Measurements from ENCODE around the gene DUSP18. TPM values are rescaled to one million over a fixed set of nuclear protein-coding genes. Genes with fewer than 3 reads are reported as not detected.
"Not testable (repeated sequence)": the region's sequence is repeated elsewhere in the genome, so short reads cannot be mapped to it uniquely, and the experiment has no call there.

The DUSP18 gene
- total RNA-seq, 1 experiment from 2014 or later: 7.9 TPM

- DNase-seq (ENCODE audit: low read depth): not testable (repeated sequence)
Observed at GRCh38 chr22:30679895-30680690, 12.4 kb upstream of the DUSP18 start.

- not testable (repeated sequence) for DNase-seq (ENCODE audit: low read depth)
Observed at GRCh38 chr22:30676565-30676964, 8.9 kb upstream of the DUSP18 start.

GRCh38 chr22:30675436-30675835 lies 7.8 kb upstream of the DUSP18 start:
- no peak for DNase-seq (ENCODE audit: low read depth)

GRCh38 chr22:30674482-30674881 lies 6.8 kb upstream of the DUSP18 start:
- DNase-seq (ENCODE audit: low read depth): no peak

- DNase-seq (ENCODE audit: low read depth): no peak
Observed at GRCh38 chr22:30673136-30673535, 5.5 kb upstream of the DUSP18 start.

GRCh38 chr22:30671071-30671470 lies 3.4 kb upstream of the DUSP18 start:
- DNase-seq (ENCODE audit: low read depth): no peak

GRCh38 chr22:30668386-30668710 lies 673 bp upstream of the DUSP18 start:
- DNase-seq (ENCODE audit: low read depth): no peak

- DNase-seq (ENCODE audit: low read depth): no peak
Observed at GRCh38 chr22:30667107-30667493, 575 bp downstream of the DUSP18 start.

GRCh38 chr22:30665786-30666185 lies 1.9 kb downstream of the DUSP18 start:
- DNase-seq (ENCODE audit: low read depth): no peak

- DNase-seq (ENCODE audit: low read depth): no peak
Observed at GRCh38 chr22:30665266-30665665, 2.4 kb downstream of the DUSP18 start.

- DNase-seq (ENCODE audit: low read depth): no peak
Observed at GRCh38 chr22:30664798-30665197, 2.9 kb downstream of the DUSP18 start.

- DNase-seq (ENCODE audit: low read depth): no peak
Observed at GRCh38 chr22:30662040-30662439, 5.6 kb downstream of the DUSP18 start.

- no peak for DNase-seq (ENCODE audit: low read depth)
Observed at GRCh38 chr22:30655532-30655931, 12.1 kb downstream of the DUSP18 start.

GRCh38 chr22:30654361-30654760 lies 13.3 kb downstream of the DUSP18 start:
- no peak for DNase-seq (ENCODE audit: low read depth)

GRCh38 chr22:30652852-30653251 lies 14.8 kb downstream of the DUSP18 start:
- DNase-seq (ENCODE audit: low read depth): no peak

- DNase-seq (ENCODE audit: low read depth): no peak
Observed at GRCh38 chr22:30650508-30651116, 17.1 kb downstream of the DUSP18 start.

GRCh38 chr22:30649430-30650007 lies 18.2 kb downstream of the DUSP18 start:
- DNase-seq (ENCODE audit: low read depth): peak; percentile 99

- no peak for DNase-seq (ENCODE audit: low read depth)
Observed at GRCh38 chr22:30648825-30649224, 18.9 kb downstream of the DUSP18 start.

GRCh38 chr22:30647536-30647935 lies 20.1 kb downstream of the DUSP18 start:
- no peak for DNase-seq (ENCODE audit: low read depth)

- DNase-seq (ENCODE audit: low read depth): no peak
Observed at GRCh38 chr22:30646518-30647160, 21.0 kb downstream of the DUSP18 start.

- no peak for DNase-seq (ENCODE audit: low read depth)
Observed at GRCh38 chr22:30643055-30643875, 24.4 kb downstream of the DUSP18 start.
